GM23338 (cell line): ENCODE data around the gene PRELP. TPM values are rescaled to one million over a fixed set of nuclear protein-coding genes. Genes with fewer than 3 reads are reported as not detected.

Source experiments
- ATAC-seq: fragments of 200-7000 bp; cut with Tn5 transposase; 3 replicates; pipeline ENCODE4 v1.9.1; 2020
- DNase-seq: peaks from one replicate; pipeline ENCODE4 v3.0.0-alpha.2; 2015; ENCODE audit warnings: low spot score
- H2AFZ ChIP-seq: fragments of 200-600 bp; sonication (generic); 2 replicates; pipeline ENCODE4 v1.8.0; 2016; ENCODE audit warnings: antibody characterized with exemption, mild to moderate bottlenecking, moderate library complexity
- H3F3A ChIP-seq: fragments of 200-600 bp; sonication (generic); replicated peaks from 2 replicates; pipeline ENCODE4 v1.8.0; 2017; ENCODE audit warnings: antibody characterized with exemption, mixed run types, low read depth
- H3K27ac ChIP-seq: fragments of 200-600 bp; sonication (generic); 2 replicates; pipeline ENCODE4 v1.6.1; 2016; ENCODE audit warnings: low read depth
- H3K27me3 ChIP-seq: fragments of 200-600 bp; sonication (generic); 2 replicates; pipeline ENCODE4 v1.8.0; 2016; ENCODE audit warnings: mild to moderate bottlenecking, mixed run types, moderate library complexity; ENCODE audit not compliant: insufficient read depth
- H3K36me3 ChIP-seq: fragments of 200-600 bp; sonication (generic); 2 replicates; pipeline ENCODE4 v1.8.0; 2016; ENCODE audit warnings: mild to moderate bottlenecking; ENCODE audit not compliant: insufficient read depth
- H3K4me1 ChIP-seq: fragments of 200-600 bp; sonication (generic); 2 replicates; pipeline ENCODE4 v1.8.0; 2016; ENCODE audit warnings: mild to moderate bottlenecking, moderate library complexity; ENCODE audit not compliant: insufficient read depth
- H3K4me2 ChIP-seq: fragments of 200-600 bp; sonication (generic); 2 replicates; pipeline ENCODE4 v1.7.1; 2017; ENCODE audit warnings: mixed run types
- H3K4me3 ChIP-seq: fragments of 200-600 bp; sonication (generic); 2 replicates; pipeline ENCODE4 v1.6.1; 2016; ENCODE audit warnings: mixed run types
- H3K79me2 ChIP-seq: fragments of 200-600 bp; sonication (generic); replicated peaks from 2 replicates; pipeline ENCODE4 v1.8.0; 2017; ENCODE audit warnings: mild to moderate bottlenecking; ENCODE audit not compliant: insufficient read depth
- H3K9me2 ChIP-seq: fragments of 200-600 bp; sonication (generic); 2 replicates; pipeline ENCODE4 v1.8.0; 2017; ENCODE audit not compliant: insufficient read depth
- H4K20me1 ChIP-seq: fragments of 200-600 bp; sonication (generic); replicated peaks from 2 replicates; pipeline ENCODE4 v1.8.0; 2017; ENCODE audit warnings: mild to moderate bottlenecking; ENCODE audit not compliant: insufficient read depth
- H3K27ac Mint-ChIP-seq: 2 replicates; pipeline ENCODE4 v1.8.0; 2020; ENCODE audit warnings: inconsistent platforms, mild to moderate bottlenecking, moderate library complexity, mixed read lengths
- H3K27me3 Mint-ChIP-seq: 3 replicates; pipeline ENCODE4 v1.8.0; 2022; ENCODE audit warnings: low read depth, mild to moderate bottlenecking, moderate library complexity, mixed read lengths, inconsistent platforms; ENCODE audit not compliant: insufficient read depth, poor library complexity
- H3K36me3 Mint-ChIP-seq: 3 replicates; pipeline ENCODE4 v1.8.0; 2021; ENCODE audit warnings: low read depth, mild to moderate bottlenecking, inconsistent platforms, moderate library complexity, mixed read lengths
- H3K4me1 Mint-ChIP-seq: 3 replicates; pipeline ENCODE4 v1.8.0; 2020; ENCODE audit warnings: mild to moderate bottlenecking, inconsistent platforms, mixed read lengths
- H3K4me3 Mint-ChIP-seq: 3 replicates; pipeline ENCODE4 v1.8.0; 2021; ENCODE audit warnings: moderate library complexity, mild to moderate bottlenecking, inconsistent platforms, mixed read lengths
- H3K9me3 Mint-ChIP-seq: 3 replicates; pipeline ENCODE4 v1.8.0; 2020; ENCODE audit warnings: moderate library complexity, mild to moderate bottlenecking, inconsistent platforms, mixed read lengths
- CREB1 ChIP-seq: fragments of 250-450 bp; sonication (Bioruptor Pico); IDR thresholded peaks from 2 replicates; pipeline ENCODE4 v1.5.0; 2020; ENCODE audit warnings: low read depth, mild to moderate bottlenecking, moderate library complexity
- CTCF ChIP-seq, 2 experiments: fragments of 200-600 bp in 1 of 2; sonication (generic) in 1 of 2; conservative IDR thresholded peaks; 2 replicates each; pipeline versions ENCODE4 v1.5.1 to v1.6.1; 2016 to 2017; ENCODE audit warnings: antibody characterized with exemption in 2 of 2, low read depth in 2 of 2, mild to moderate bottlenecking in 2 of 2, moderate library complexity in 1 of 2
- EZH2 ChIP-seq: fragments of 200-600 bp; sonication (generic); IDR thresholded peaks from one replicate; pipeline ENCODE4 v1.8.0; 2017; ENCODE audit warnings: antibody characterized with exemption, mild to moderate bottlenecking, low read depth; ENCODE audit not compliant: unreplicated experiment
- REST ChIP-seq: IDR thresholded peaks from one replicate; pipeline ENCODE4 v1.6.1; 2018; ENCODE audit warnings: antibody characterized with exemption; ENCODE audit not compliant: unreplicated experiment
- STAT1 ChIP-seq: IDR thresholded peaks from one replicate; pipeline ENCODE4 v1.6.1; 2016; ENCODE audit warnings: antibody characterized with exemption; ENCODE audit not compliant: unreplicated experiment
- ZNF114 ChIP-seq: fragments of 250-450 bp; sonication (Bioruptor Pico); IDR thresholded peaks from 2 replicates; pipeline ENCODE4 v1.5.0; 2020; ENCODE audit warnings: mild to moderate bottlenecking, moderate library complexity
- ZNF331 ChIP-seq: fragments of 250-450 bp; sonication (Bioruptor Pico); IDR thresholded peaks from 2 replicates; pipeline ENCODE4 v1.5.0; 2020; ENCODE audit warnings: low read depth, mild to moderate bottlenecking, moderate library complexity
- ZNF462 ChIP-seq: fragments of 250-450 bp; sonication (Bioruptor Pico); IDR thresholded peaks from 2 replicates; pipeline ENCODE4 v1.5.0; 2020; ENCODE audit warnings: mild to moderate bottlenecking, moderate library complexity
- polyA plus RNA-seq: library from polyadenylated mRNA; unstranded; fragments of >200 nt; fragmentation: Nextera tagmentation; extraction: Ambion mirVana; gene quantifications from 2 replicates; pipeline ENCODE4 v1.2.1, GENCODE V29; 2016
- total RNA-seq: library from RNA; depleted of rRNA; stranded (reverse); fragments of >200 nt; shearing (Covaris generic); gene quantifications from 2 replicates; pipeline ENCODE4 v1.2.3, GENCODE V29; 2014

The PRELP gene
- total and polyA plus RNA-seq, 2 experiments from 2014 or later = 0.03 TPM

- ATAC-seq (no peak), DNase-seq (no peak)
- no peak for TF ChIP-seq STAT1
- TF ChIP-seq CREB1 = no peak
- no peak for TF ChIP-seq CTCF (conservative IDR thresholded peaks at IDR 0.05; ENCODE audit: low read depth in 2 of 2)
- TF ChIP-seq EZH2 = no peak
- TF ChIP-seq ZNF114 = no peak
- TF ChIP-seq ZNF462 = no peak
- TF ChIP-seq ZNF331 (CRISPR knock-in tag) = no peak
- no peak for TF ChIP-seq REST
- no peak overlapping the region for H2AFZ ChIP-seq
- peaks cover 32% of the 10 kb centered on the region for H3K27me3 ChIP-seq
- Mint-ChIP-seq H3K4me3 (no peak overlapping the region), H3K9me3 (no peaks in the 10 kb centered on the region; the same call in 2 of the 3 replicates), H3K4me1 (peaks cover 56% of the 10 kb centered on the region), H3K27ac (no peak overlapping the region), H3K36me3 (no peaks in the 10 kb centered on the region), H3K27me3 (peaks cover 44% of the 10 kb centered on the region)
- H3K4me2 ChIP-seq = no peak overlapping the region
- H3K4me3 ChIP-seq = no peak overlapping the region
- H3K27ac ChIP-seq = no peak overlapping the region
- no peaks in the 10 kb centered on the region for H3F3A ChIP-seq
- no peaks in the 10 kb centered on the region for H4K20me1 ChIP-seq
- peaks cover 50% of the 10 kb centered on the region for H3K4me1 ChIP-seq
- no peaks in the 10 kb centered on the region for H3K79me2 ChIP-seq
- H3K36me3 ChIP-seq = no peaks in the 10 kb centered on the region
- no peaks in the 10 kb centered on the region for H3K9me2 ChIP-seq
Measured at GRCh38 chr1:203523667-203524066, 48.1 kb downstream of the PRELP start.
